Cortex of kidney (tissue), 1 donor: ENCODE results near the gene SPATC1L.

Experiments used
- DNase-seq: peaks from one replicate; lab custom pipeline; 2025; lab: John Stamatoyannopoulos, UW

Gene SPATC1L

GRCh38 chr21:46131838-46132651 is 52.2 kb downstream of the SPATC1L start:
- DNase-seq, result no peak

DNA sequence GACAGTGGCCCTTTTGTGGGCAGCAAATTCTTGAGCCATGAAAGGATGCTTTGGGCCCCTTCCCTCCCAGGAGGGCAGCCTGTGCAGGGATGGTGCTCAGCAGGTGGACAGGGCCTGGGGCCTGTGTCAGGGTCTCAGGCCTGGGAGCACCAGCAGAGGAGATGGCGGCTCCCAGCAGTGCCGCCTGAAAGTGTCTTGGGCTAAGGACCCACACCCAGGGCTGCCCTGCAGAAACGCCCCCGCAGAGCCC is 52.7 kb downstream of the SPATC1L start:
- DNase-seq, result no peak

DNA sequence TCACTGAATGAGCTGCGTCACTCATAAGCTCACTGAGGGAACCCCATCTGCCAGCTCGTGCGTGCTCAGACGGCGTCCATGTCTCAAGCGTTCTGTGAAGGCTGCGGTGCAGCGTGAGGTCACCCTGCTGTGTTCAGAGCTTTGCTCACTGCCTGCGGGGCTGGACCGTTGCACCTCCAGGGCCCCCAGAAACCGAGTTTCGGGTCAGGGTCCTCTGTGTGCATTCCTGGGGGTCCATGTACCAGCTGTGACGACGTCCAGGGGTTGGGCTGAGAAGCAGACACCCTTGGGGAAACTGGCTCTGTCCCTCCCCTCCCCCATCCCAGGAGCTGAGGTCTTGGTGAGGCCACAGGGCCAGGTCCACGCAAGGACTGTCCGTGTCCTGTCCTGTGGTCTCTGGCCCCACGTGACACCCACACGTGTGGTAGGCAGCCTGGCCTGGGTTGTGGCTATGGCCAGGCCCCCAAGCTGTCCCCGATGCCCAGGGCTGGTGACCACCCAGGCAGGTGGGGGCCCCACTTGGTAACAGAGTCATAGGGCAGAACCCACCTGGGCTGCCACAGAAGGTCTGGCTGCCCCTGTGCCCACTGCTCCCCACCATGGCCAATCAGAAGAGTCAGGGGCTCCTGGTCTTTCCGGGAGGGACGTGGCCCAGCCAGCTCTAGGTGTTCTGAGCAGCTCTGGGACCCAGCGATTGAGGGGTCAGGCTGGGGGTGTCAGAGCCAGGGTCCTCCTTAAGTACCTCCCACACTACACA is 53.2 kb downstream of the SPATC1L start:
- no peak for DNase-seq

DNA sequence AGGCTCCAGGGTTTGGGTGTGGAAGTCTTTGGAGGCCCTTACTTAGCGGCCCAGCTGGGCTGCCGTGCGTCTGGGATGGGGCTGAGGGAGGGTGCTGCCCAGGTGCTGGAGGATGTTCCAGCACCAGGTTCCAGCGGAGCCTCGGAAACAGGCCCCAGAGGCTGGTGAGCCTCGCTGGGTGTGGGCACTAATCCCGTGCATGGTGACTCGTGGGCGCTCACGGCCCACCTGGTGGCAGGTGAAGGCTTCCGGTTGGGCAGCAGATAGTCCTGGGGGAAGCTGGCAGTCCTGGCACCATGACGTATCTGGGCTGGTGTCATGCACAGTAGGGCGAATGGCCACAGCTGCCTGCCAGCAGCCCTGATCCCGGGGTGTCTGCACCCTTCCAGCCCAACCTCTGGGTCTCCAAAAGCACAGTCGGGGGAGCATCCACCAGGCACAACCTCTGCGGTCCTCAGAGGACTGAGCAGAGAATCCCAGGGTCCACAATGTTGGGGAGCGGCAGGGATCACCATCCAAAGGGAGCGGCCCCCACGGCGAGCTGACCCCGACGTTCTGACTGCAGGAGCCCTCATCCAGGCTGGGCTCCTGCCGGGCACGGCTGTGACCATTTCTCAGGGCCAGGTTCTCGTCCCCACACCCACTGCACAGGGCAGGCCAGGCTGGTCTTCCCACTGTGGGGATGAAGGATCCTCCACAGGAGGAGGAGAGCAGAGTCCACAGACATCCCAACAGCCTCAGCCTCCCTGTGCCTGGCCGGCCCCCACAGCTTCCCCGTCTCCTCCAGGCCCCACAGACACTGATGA is 54.2 kb downstream of the SPATC1L start:
- no peak for DNase-seq

DNA sequence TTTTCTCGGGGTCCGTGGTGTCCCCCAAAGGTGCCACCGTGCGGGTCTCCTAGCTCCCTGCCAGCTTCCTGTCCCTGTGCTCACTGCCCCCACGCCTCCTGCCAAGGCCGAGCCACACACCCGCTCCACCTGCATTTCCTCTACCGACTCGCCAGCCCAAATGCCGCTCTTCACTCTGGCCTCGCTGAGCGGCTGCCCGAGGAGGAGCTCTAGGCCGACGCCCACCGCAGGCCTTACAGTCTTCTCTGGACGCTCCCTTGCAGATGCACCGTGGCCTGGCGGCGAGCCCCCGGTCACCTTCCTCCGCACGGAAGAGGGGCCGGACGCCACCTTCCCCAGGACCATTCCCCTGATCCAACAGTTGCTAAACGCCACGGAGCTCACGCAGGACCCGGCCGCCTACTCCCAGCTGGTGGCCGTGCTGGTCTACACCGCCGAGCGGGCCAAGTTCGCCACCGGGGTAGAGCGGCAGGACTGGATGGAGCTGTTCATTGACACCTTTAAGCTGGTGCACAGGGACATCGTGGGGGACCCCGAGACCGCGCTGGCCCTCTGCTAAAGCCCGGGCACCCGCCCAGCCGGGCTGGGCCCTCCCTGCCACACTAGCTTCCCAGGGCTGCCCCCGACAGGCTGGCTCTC is 55.2 kb downstream of the SPATC1L start:
- no peak for DNase-seq

- no peak for DNase-seq
Measured at GRCh38 chr21:46128106-46128932, 55.9 kb downstream of the SPATC1L start.

DNA sequence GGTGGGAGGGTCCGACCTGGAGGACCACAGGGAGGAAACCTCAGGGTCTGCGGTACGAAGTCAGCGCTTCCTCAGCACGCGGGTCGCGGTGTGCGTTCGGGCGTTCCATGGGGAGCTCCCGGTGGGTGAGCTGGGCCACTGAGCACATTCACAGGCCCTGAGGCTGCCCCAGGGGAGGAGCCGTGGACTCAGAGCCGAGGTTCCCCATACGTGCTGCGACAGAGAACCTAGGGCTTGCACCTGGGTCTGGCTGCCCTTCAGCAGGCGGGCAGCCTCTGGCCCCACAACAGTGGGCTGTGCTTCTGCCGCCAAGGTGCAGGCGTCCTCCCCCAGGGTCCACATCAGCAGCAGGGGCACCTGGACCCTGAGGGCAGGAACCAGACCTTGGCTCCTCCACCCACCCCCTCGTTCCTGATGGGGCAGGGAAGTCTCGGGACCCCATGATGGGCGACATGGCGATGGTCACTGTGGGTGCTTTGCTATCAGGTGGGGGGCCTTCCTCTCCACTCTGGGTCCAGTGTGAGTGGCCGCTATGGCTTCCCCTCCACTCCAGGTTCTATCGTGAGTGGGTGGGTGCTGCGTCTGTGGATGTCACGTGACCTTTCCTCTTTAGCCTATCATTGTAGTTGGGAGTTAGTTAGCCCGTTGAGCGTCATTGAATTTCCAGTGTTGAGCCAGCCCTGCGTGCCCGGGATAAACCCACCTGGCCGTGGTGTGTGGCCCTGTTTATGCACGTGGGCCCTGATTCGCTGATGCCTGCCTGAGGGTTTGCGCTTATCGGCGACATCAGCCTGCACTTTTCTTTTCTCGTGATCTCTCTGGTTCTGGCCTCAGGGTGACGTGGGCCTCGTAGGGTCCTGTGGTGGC is 56.8 kb downstream of the SPATC1L start:
- DNase-seq, result no peak

DNA sequence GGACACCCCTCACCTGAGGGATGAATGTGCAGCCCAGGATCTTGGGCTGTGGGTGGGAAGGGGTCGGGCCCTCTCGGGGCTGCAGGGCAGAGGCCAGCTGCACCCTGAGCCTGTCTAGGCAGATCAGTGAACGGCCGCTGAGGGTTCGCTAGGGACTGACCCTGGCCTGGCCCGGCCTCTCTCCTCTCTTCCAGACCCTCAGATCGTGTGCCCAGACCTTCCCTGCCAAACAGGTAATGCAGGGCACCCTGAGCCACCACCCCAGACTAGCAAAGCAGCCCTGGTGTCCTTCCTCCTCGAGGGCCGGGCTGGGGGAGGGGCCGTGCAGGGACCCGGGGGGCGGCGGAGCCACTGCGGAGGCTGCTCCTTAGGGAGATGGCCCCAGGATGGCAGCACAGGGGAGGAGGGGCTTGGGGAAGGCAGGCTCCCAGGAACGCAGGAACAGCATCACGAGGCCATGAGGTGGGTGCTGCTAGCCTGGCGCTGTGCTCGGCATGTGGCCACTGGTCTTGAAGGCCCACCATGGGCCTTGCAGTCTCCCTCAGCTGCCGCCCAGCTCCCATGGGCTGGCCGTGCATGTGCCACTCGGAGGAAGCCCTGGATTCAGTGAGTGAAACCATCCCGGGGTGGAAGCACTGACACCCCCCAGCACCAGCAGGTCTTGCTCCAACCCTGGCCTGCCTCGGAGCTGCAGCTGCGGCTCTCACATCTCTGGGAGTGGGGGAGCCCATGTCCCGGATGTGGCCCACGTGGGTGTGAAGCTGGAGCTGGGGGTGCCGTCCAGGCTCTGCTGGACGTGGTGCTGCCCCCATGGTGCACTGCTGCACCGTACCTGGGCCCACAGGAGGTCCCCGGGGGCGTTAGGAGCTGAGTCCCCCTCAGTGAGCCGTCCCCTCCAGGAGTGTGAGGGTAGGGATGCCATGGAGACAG is 57.7 kb downstream of the SPATC1L start:
- DNase-seq, result no peak

- DNase-seq, result no peak
Measured at GRCh38 chr21:46125846-46126301, 58.4 kb downstream of the SPATC1L start.

DNA sequence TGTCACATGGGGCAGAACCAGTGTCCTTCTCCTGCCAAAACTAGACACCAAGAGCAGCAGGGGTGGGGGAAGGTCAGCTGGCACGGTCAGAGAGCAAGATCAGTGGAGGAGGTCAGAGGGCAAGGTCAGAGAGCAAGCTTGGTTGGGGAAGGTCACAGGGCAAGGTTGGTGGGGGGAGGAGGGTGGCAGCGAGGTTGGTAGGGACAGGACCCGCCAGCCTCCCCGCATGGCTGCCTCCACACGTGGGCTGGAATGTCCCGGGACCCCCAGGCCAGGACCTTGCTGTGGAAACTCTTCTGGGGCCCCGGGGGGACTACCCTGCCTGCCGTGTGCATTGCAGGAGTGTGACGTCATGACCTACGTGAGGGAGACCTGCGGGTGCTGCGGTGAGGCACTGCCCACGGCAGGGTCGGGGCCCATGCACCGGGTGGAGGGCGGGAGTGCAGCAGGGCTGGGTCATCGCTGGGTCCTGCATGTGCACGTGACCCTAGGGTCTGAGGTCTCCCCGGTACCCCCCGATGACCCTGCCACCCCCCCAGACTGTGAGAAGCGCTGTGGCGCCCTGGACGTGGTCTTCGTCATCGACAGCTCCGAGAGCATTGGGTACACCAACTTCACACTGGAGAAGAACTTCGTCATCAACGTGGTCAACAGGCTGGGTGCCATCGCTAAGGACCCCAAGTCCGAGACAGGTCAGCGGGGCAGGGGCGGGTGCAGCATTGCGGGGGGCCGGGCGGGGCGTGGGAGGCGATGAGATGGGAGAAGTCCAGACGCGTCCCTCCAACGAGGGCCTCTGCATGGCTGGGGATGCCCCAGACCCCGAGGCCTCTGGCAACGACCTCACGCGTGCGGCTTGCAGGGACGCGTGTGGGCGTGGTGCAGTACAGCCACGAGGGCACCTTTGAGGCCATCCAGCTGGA is 59.1 kb downstream of the SPATC1L start:
- DNase-seq, result no peak

DNA sequence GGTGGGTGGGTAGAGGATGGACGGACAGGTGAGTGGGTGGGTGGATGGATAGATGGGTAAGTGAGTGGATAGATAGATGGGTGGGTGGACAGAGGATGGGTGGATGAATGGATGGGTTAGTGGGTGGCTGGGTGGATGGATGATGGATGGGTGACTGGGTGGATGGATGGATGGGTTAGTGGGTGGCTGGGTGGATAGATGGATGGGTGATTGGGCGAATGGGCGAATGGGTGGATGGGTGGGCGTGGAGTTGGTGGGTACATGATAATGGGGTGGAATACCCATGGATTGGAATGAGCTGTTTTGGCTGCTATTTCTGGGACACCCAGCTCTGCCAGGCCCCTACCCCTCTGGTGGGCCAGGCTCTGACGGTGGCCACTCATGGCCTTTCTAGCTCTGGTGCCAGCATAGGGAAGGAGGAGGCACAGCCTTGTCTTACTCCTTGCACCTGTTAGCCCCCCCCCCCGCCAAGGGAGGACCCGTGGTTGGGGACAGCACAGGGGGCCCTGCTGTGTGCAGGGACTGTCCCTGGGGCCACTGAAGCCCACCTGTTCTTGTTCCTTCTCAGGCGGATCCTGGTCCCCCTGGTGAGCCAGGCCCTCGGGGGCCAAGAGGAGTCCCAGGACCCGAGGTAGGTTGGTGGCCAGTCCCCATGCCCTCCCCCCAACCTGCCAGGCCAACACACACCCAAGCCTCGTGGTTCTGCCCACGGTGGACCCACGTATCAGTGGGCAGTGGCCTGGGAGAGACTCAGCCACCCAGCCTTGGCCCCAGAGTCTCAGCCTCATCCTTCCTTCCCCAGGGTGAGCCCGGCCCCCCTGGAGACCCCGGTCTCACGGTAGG is 60.0 kb downstream of the SPATC1L start:
- no peak for DNase-seq

DNA sequence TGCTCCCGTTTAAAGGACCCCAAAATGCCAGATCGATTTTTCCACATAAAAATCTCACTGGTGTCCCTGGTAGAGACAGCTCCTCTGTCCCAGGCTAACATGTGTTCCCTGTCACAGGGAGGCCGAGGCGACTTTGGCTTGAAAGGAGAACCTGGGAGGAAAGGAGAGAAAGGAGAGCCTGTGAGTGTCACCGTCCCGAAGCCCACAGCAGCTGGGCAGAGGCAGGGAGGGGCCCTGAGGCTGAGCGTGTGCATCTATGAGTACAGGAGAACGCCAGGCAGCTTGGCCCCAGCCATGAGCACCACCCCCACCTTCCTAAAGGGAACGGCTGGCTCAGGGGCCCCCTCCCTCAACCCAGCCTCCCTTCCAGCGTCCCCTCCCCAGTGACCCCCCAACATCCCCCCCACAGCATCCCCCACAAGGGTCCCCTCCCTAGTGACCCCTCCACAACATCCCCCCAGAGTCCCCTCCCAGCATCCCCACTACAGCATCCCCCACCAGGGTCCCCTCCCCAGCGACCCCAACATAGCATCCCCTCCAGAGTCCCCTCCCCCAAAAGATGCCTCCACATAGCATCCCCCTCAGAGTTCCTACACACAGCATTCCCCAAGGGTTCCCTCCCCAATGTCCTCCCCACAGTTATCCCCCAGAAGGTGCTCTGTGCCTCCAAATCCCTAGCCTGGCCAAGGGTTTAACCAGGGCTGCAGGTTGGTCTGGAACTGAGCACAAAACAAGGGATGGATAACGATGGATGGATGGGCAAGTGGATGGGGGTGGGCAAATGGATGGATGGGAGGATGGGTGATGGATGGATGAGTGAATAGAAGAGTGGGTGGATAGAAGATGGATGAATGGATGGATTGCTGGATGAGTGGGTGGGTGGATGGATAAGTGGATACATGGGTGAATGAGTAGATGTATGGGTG is 61.2 kb downstream of the SPATC1L start:
- no peak for DNase-seq

DNA sequence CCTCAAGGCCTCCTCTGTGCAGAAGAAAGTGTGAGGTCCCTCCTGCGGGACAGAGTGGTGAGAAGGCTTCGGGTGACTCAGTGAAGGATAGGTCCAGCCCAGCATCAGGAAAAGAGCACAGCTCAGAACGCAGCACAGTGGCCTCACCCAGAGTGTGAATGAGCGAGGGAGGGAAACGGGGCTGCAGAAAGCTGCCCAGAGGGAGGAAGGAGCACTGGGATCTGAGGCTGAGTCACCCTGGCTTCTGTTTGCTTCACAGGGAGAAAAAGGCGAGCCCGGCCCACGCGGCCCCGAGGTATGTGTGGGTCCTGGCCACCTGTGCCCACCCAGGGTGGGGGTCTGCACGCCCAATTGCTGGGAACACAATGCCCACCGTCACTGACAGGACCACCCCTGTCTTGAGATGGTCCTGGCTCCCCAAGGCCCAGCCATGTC is 62.0 kb downstream of the SPATC1L start:
- DNase-seq, result no peak

GRCh38 chr21:46121286-46122221 is 62.7 kb downstream of the SPATC1L start:
- no peak for DNase-seq
